Activated CD4-positive, alpha-beta T cell treated with anti-CD3 and anti-CD28 coated beads for 4 hours (primary cell): Measurements from ENCODE around the gene DENND10.
"Not testable (repeated sequence)": the region's sequence is repeated elsewhere in the genome, so short reads cannot be mapped to it uniquely, and the experiment has no call there.

Experiments
- DNase-seq, 2 donors: peaks; one replicate each; pipeline ENCODE4 v3.0.0-alpha.2; 2020

DENND10 gene

GRCh38 chr10:119177708-119178371 is 73.9 kb downstream of the DENND10 start:
- DNase-seq = no peak

- DNase-seq = peak; percentile 94 to 96
Measured at GRCh38 chr10:119178372-119179119, 74.6 kb downstream of the DENND10 start, which contains the start of gene PRDX3. Gene PRDX3 (minus strand): TSS chr10:119178812. CDS start chr10:119178790, 22 bp downstream.

- DNase-seq = not testable (repeated sequence)
Measured at GRCh38 chr10:119180850-119181400, 77.0 kb downstream of the DENND10 start.

- DNase-seq = no peak
Measured at GRCh38 chr10:119183664-119184412, 79.9 kb downstream of the DENND10 start.
